A549 (cell line): Measurements from ENCODE around the gene MRPL51. TPM values are rescaled to one million over a fixed set of nuclear protein-coding genes. Genes with fewer than 3 reads are reported as not detected.

Source experiments
- polyA plus RNA-seq, 4 experiments: library from polyadenylated mRNA; depleted of rRNA in 3 of 4; stranded (reverse); fragments of >200 nt; fragmentation: RNase III in 1 of 4; extraction: RNeasy Plus Mini Kit Qiagen cat#74134 plus additional on column Dnase treatment in 1 of 4; gene quantifications; 2 replicates in 3 of 4; 3 replicates in 1 of 4; pipeline ENCODE4 v1.2.3, GENCODE V29; 2011 to 2017

The MRPL51 gene
- polyA plus RNA-seq, 2 of the 4 experiments (the other 2 are of a cell fraction): 272 to 337 TPM

Other genes starting within 250 kb of the MRPL51 start
- gene PLEKHG6, start 182.6 kb downstream of the MRPL51 start, polyA plus RNA-seq (2011; rRNA removed): 0.25 and 0.31 TPM in 2 replicates
- gene PLEKHG6, start 182.6 kb downstream of the MRPL51 start, polyA plus RNA-seq (2017; fragmentation: RNase III; extraction: RNeasy Plus Mini Kit Qiagen cat#74134 plus additional on column Dnase treatment): 0.15 to 0.29 TPM (median 0.16 TPM) in 3 replicates
- gene TNFRSF1A, start 151.2 kb downstream of the MRPL51 start, polyA plus RNA-seq (2011; rRNA removed): 460 and 621 TPM in 2 replicates
- gene TNFRSF1A, start 151.2 kb downstream of the MRPL51 start, polyA plus RNA-seq (2017; fragmentation: RNase III; extraction: RNeasy Plus Mini Kit Qiagen cat#74134 plus additional on column Dnase treatment): 324 to 416 TPM (median 367 TPM) in 3 replicates
- gene SCNN1A, start 117.7 kb downstream of the MRPL51 start, polyA plus RNA-seq (2011; rRNA removed): 7.0 and 7.6 TPM in 2 replicates
- gene SCNN1A, start 117.7 kb downstream of the MRPL51 start, polyA plus RNA-seq (2017; fragmentation: RNase III; extraction: RNeasy Plus Mini Kit Qiagen cat#74134 plus additional on column Dnase treatment): 4.3 to 6.0 TPM (median 5.7 TPM) in 3 replicates
- 57.3 and 63.9 TPM in 2 replicates for gene LTBR, start 109.1 kb downstream of the MRPL51 start, polyA plus RNA-seq (2011; rRNA removed)
- 90.4 to 110 TPM (median 109 TPM) in 3 replicates for gene LTBR, start 109.1 kb downstream of the MRPL51 start, polyA plus RNA-seq (2017; fragmentation: RNase III; extraction: RNeasy Plus Mini Kit Qiagen cat#74134 plus additional on column Dnase treatment)
- not detected in 2 replicates for gene CD27, start 48.3 kb downstream of the MRPL51 start, polyA plus RNA-seq (2011; rRNA removed)
- not detected in 3 replicates for gene CD27, start 48.3 kb downstream of the MRPL51 start, polyA plus RNA-seq (2017; fragmentation: RNase III; extraction: RNeasy Plus Mini Kit Qiagen cat#74134 plus additional on column Dnase treatment)
- gene TAPBPL, start 41.2 kb downstream of the MRPL51 start, polyA plus RNA-seq (2011; rRNA removed): 3.6 and 5.1 TPM in 2 replicates
- gene TAPBPL, start 41.2 kb downstream of the MRPL51 start, polyA plus RNA-seq (2017; fragmentation: RNase III; extraction: RNeasy Plus Mini Kit Qiagen cat#74134 plus additional on column Dnase treatment): 2.3 to 3.4 TPM (median 2.8 TPM) in 3 replicates
- 17.6 and 28.8 TPM in 2 replicates for gene VAMP1, start 22.6 kb downstream of the MRPL51 start, polyA plus RNA-seq (2011; rRNA removed)
- 20.6 to 22.8 TPM (median 22.7 TPM) in 3 replicates for gene VAMP1, start 22.6 kb downstream of the MRPL51 start, polyA plus RNA-seq (2017; fragmentation: RNase III; extraction: RNeasy Plus Mini Kit Qiagen cat#74134 plus additional on column Dnase treatment)
- gene NCAPD2, start 840 bp upstream of the MRPL51 start, polyA plus RNA-seq (2011; rRNA removed): 130 and 145 TPM in 2 replicates
- 76.1 to 82.0 TPM (median 77.3 TPM) in 3 replicates for gene NCAPD2, start 840 bp upstream of the MRPL51 start, polyA plus RNA-seq (2017; fragmentation: RNase III; extraction: RNeasy Plus Mini Kit Qiagen cat#74134 plus additional on column Dnase treatment)
- 10,036 and 10,800 TPM in 2 replicates for gene GAPDH, start 41.3 kb upstream of the MRPL51 start, polyA plus RNA-seq (2011; rRNA removed)
- gene GAPDH, start 41.3 kb upstream of the MRPL51 start, polyA plus RNA-seq (2017; fragmentation: RNase III; extraction: RNeasy Plus Mini Kit Qiagen cat#74134 plus additional on column Dnase treatment): 6,292 to 6,607 TPM (median 6,463 TPM) in 3 replicates
- gene IFFO1, start 62.8 kb upstream of the MRPL51 start, polyA plus RNA-seq (2011; rRNA removed): 0.74 and 1.0 TPM in 2 replicates
- gene IFFO1, start 62.8 kb upstream of the MRPL51 start, polyA plus RNA-seq (2017; fragmentation: RNase III; extraction: RNeasy Plus Mini Kit Qiagen cat#74134 plus additional on column Dnase treatment): 0.94 to 1.5 TPM (median 1.1 TPM) in 3 replicates
- 162 and 176 TPM in 2 replicates for gene NOP2, start 75.0 kb upstream of the MRPL51 start, polyA plus RNA-seq (2011; rRNA removed)
- 100 to 108 TPM (median 104 TPM) in 3 replicates for gene NOP2, start 75.0 kb upstream of the MRPL51 start, polyA plus RNA-seq (2017; fragmentation: RNase III; extraction: RNeasy Plus Mini Kit Qiagen cat#74134 plus additional on column Dnase treatment)
- 53.7 and 99.3 TPM in 2 replicates for gene CHD4, start 114.1 kb upstream of the MRPL51 start, polyA plus RNA-seq (2011; rRNA removed)
- gene CHD4, start 114.1 kb upstream of the MRPL51 start, polyA plus RNA-seq (2017; fragmentation: RNase III; extraction: RNeasy Plus Mini Kit Qiagen cat#74134 plus additional on column Dnase treatment): 83.4 to 87.8 TPM (median 84.8 TPM) in 3 replicates
- gene LPAR5, start 142.7 kb upstream of the MRPL51 start, polyA plus RNA-seq (2011; rRNA removed): 0.74 and 0.97 TPM in 2 replicates
- 0.29 to 0.66 TPM (median 0.58 TPM) in 3 replicates for gene LPAR5, start 142.7 kb upstream of the MRPL51 start, polyA plus RNA-seq (2017; fragmentation: RNase III; extraction: RNeasy Plus Mini Kit Qiagen cat#74134 plus additional on column Dnase treatment)
- gene ACRBP, start 154.2 kb upstream of the MRPL51 start, polyA plus RNA-seq (2011; rRNA removed): 0.70 and 1.4 TPM in 2 replicates
- 0.28 to 0.36 TPM (median 0.34 TPM) in 3 replicates for gene ACRBP, start 154.2 kb upstream of the MRPL51 start, polyA plus RNA-seq (2017; fragmentation: RNase III; extraction: RNeasy Plus Mini Kit Qiagen cat#74134 plus additional on column Dnase treatment)
- gene ING4, start 169.9 kb upstream of the MRPL51 start, polyA plus RNA-seq (2011; rRNA removed): 36.5 and 41.3 TPM in 2 replicates
- 15.3 to 19.5 TPM (median 18.8 TPM) in 3 replicates for gene ING4, start 169.9 kb upstream of the MRPL51 start, polyA plus RNA-seq (2017; fragmentation: RNase III; extraction: RNeasy Plus Mini Kit Qiagen cat#74134 plus additional on column Dnase treatment)
- gene ZNF384, start 196.1 kb upstream of the MRPL51 start, polyA plus RNA-seq (2011; rRNA removed): 59.6 and 81.9 TPM in 2 replicates
- gene ZNF384, start 196.1 kb upstream of the MRPL51 start, polyA plus RNA-seq (2017; fragmentation: RNase III; extraction: RNeasy Plus Mini Kit Qiagen cat#74134 plus additional on column Dnase treatment): 64.7 to 86.4 TPM (median 79.8 TPM) in 3 replicates
- gene PIANP, start 207.6 kb upstream of the MRPL51 start, polyA plus RNA-seq (2011; rRNA removed): 0.10 and 0.22 TPM in 2 replicates
- gene PIANP, start 207.6 kb upstream of the MRPL51 start, polyA plus RNA-seq (2017; fragmentation: RNase III; extraction: RNeasy Plus Mini Kit Qiagen cat#74134 plus additional on column Dnase treatment): 0.30 to 0.56 TPM (median 0.45 TPM) in 3 replicates
- 78.8 and 95.0 TPM in 2 replicates for gene COPS7A, start 230.8 kb upstream of the MRPL51 start, polyA plus RNA-seq (2011; rRNA removed)
- gene COPS7A, start 230.8 kb upstream of the MRPL51 start, polyA plus RNA-seq (2017; fragmentation: RNase III; extraction: RNeasy Plus Mini Kit Qiagen cat#74134 plus additional on column Dnase treatment): 46.9 to 51.2 TPM (median 50.0 TPM) in 3 replicates